Ishikawa (cell line): ENCODE data around the gene OXGR1.

Experiments
- CREB1 ChIP-seq: IDR thresholded peaks from 2 replicates; pipeline ENCODE4 v1.6.1; 2012; ENCODE audit warnings: low read depth
- EGR1 ChIP-seq: IDR thresholded peaks from 2 replicates; pipeline ENCODE4 v1.6.1; 2012
- EP300 ChIP-seq: IDR thresholded peaks from 2 replicates; pipeline ENCODE4 v1.6.1; 2012; ENCODE audit warnings: borderline replicate concordance
- FOXM1 ChIP-seq: IDR thresholded peaks from 2 replicates; pipeline ENCODE4 v1.6.1; 2012; ENCODE audit warnings: low read depth, borderline replicate concordance
- NFIC ChIP-seq: IDR thresholded peaks from 2 replicates; pipeline ENCODE4 v1.6.1; 2012
- RAD21 ChIP-seq: IDR thresholded peaks from 2 replicates; pipeline ENCODE4 v1.6.1; 2012; ENCODE audit warnings: low read depth
- REST ChIP-seq: IDR thresholded peaks from 2 replicates; pipeline ENCODE4 v1.6.1; 2012; ENCODE audit warnings: low read depth, mild to moderate bottlenecking
- TCF12 ChIP-seq: IDR thresholded peaks from 2 replicates; pipeline ENCODE4 v1.6.1; 2012; ENCODE audit warnings: low read depth
- YY1 ChIP-seq: IDR thresholded peaks from 2 replicates; pipeline ENCODE4 v1.6.1; 2012; ENCODE audit warnings: low read depth
- TF ChIP-seq, protein P1 (sequence below): IDR thresholded peaks from 2 replicates; pipeline ENCODE4 v1.6.1; 2012

DNA sequence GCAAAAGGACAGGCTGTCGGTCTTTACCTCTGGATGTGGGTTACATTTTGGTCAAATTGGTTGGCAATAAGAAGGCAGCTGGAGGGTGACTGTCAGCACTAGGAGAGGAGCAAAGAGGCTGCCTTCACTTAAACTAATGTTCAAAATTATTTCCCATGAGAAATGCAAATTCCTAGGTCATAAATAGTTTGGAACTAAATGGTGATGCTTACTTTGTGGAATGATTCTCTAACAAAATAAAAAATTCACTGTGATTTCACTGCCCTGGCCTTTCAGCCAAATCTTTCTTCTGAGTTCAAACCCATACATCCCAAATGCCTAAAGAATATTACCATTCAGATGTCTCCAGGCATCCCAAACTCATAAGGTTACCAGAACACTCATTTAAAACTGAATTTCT lies 25.0 kb upstream of the OXGR1 start:
- TF ChIP-seq CREB1 = no peak
- TF ChIP-seq YY1 = no peak
- no peak for TF ChIP-seq EP300
- no peak for TF ChIP-seq EGR1
- TF ChIP-seq TCF12 = no peak
- TF ChIP-seq, protein P1, sequence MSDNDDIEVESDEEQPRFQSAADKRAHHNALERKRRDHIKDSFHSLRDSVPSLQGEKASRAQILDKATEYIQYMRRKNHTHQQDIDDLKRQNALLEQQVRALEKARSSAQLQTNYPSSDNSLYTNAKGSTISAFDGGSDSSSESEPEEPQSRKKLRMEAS = no peak
- TF ChIP-seq NFIC = no peak
- TF ChIP-seq RAD21 = no peak
- TF ChIP-seq FOXM1 = no peak
- no peak for TF ChIP-seq REST
